Stimulated activated CD4-positive, alpha-beta T cell treated with anti-CD3 and anti-CD28 coated beads, Interleukin-12 subunit alpha, Interleukin-12 subunit beta, amount 100 ng/mL, for 4 hours (primary cell): ENCODE data around the gene TMEM169.

ENCODE experiments used
- DNase-seq: peaks from one replicate; pipeline ENCODE4 v3.0.0-alpha.2; 2020

Gene TMEM169

GRCh38 chr2:216108310-216108966, 26.7 kb downstream of the TMEM169 start:
- no peak for DNase-seq

DNA sequence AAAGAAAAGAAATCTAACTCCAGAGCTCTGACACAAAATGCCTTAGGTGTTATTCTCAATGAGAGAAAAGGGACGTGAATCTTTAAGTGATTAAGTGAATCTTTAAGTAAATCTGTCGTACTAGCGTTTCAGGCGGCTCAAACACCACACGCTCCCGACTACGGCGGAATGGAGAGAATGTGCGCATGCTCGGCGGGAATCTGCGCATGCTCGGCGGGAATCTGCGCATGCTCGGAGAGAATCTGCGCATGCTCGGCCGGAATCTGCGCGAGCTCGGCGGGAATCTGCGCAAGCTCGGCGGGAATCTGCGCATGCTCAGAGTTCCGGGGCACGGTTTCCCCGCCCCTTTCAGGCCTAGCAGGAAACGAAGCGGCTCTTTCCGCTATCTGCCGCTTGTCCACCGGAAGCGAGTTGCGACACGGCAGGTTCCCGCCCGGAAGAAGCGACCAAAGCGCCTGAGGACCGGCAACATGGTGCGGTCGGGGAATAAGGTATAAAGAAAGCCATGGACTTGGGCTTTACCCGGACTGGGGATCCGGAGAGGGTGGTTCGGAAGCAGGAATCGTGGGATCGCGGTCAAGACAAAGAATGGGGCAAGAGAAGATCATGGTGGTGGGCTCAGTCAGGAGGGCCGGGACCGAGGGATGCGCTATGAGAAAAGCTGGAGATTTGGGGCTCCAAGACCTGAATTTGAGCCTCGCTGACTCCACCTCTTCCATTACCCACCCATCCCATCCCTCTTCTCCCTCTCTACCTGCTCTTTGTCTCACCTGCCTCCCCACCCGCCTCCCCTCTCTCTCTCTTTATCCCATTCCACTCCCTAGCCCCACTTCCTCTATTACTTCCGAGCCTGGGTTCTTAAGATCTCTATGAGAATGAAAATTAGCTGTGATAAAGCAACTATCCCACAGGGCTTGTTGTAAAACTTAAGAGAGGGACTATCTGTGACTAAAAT, 27.5 kb downstream of the TMEM169 start, which contains the start of gene XRCC5:
TSS of gene XRCC5 (plus strand) at position 382 of the 955 bp plus-strand sequence. CDS start at position 471, 89 bp downstream.
- DNase-seq = peak; percentile 97

DNA sequence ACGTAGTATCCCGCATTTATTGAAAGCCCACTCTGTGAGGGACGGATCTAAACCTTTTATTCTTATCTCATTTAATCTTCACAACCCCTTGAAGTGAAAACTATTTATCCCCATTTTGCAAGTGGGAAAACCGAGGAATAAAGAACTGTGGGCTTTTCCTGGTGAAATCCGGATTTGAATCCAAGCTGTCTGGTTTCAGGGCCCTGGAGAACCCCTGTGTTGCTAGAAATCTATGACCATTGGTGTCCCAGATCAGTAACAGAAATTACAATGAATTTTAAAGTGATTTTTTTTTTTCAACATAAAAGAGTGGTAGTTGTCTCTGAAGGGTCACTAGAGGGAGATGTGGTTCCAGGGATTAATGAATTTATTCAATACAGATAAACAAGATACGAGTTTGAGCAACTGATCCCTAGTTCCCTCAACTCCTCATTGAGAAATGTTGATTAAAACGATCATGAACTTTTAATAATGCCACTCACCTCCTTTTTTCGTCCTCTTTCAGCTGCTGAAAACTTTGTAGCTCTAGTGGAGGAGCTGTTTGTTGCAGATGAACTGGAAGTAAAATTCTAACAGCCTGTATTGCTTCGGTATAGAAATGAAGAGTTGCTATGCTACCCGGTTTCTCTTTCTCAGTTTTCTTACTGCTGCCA, 28.4 kb downstream of the TMEM169 start:
- no peak for DNase-seq

DNA sequence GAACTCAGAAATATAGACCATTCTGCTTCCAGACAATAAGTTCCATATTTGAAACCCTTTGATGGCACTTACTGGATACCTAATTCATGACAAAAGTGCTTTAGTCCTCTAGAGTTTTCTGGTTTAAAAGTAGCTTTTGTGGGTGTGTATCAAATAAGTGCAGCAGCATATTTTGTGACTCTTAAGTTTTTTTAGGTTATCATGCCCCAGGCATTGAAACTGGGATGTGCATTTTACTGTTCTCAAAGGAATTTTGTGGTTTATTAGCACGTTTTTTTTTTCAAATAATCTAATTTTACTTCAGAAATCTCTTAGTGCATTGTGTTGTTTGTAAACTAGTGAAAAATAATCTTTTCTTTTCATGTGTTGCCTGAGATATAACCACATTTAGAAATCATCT, 28.9 kb downstream of the TMEM169 start:
- DNase-seq = no peak

DNA sequence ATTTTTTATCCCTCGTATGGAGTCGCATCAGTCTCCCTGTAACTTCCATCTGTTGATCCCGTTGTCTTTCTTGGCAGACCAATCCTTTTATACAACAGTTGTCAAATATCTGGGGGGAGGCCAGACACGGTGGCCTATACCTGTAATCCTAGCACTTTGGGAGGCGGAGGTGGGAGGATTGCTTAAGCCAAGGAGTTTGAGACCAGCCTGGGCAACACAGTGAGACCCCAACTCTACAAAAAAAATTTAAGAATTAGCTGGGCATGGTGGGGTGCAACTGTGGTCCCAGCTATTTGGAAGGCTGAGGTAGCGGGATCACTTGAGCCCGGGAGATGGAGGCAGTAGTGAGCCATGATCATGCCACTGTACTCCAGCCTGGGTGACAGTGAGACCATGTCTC, 29.4 kb downstream of the TMEM169 start:
- DNase-seq = no peak

DNA sequence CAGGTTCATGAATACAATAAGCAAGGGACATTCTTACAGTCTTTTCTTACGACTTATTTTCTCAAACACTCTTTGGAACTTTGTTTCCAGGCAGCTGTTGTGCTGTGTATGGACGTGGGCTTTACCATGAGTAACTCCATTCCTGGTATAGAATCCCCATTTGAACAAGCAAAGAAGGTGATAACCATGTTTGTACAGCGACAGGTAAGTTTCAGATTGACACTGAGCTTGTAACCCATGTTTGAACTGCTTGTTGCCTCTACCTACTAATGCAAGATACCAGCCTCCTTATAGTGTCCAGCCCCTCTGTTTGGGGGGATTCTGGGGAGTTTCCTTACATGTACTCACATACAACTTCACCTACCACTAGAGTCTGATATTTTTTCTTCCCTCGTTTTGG, 31.2 kb downstream of the TMEM169 start:
- DNase-seq = no peak

DNA sequence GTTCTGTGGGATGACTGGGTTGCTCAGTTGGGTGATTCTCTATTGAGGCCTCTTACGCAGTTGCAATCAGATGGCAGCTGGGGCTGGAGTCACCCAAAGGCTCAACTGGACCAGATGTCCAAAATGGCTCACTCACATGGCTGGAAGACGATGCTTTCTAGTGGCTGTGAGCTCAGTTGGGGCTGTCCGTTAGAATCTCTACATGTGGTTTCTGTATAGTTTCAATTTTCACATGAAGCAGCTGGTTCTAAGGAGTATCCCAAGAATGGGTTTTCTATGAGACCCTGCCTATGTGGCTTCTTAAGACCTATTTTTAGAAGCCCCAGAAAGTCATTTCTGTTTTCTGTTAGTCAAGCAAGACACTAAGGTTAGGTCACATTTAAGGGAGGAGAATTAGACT, 31.9 kb downstream of the TMEM169 start:
- no peak for DNase-seq

GRCh38 chr2:216114382-216114713, 32.6 kb downstream of the TMEM169 start:
- no peak for DNase-seq

DNA sequence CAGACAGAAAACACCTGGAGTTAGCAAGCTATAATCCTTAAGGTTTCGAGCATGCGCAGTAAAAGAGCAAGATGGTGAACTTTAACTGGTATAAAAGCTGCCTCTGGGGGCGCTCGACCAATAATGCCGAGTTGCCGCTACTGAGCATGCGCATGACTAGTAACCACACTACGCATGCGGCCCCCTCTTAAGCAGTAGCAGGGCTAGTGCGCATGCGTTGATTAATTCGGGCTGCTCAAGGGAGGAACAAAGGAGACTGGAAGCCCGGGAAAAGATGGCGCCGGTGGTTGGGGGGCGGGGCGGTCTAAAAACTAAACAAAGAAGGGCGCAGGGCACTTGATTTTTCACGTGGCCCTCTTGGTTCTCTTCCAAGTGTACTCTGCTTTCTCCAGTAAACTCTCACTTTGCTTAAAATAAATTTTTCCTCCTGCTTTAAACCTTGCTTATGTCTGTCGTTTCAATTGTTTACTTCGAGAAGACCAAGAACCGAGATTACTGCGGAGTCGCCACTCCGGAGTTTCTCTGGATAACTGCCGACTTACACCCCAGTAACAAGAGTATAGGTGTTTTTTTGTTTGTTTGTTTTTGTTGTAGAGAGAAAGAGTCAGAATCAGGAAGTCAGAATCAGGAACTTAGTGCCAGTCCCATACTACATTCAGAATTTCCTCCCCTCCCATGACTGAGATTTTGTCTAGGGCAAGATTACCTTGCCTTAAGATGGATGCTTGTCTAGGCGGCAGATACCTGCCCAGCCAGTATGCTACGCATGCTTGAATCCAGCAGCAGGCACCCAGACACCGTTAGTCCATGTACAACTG, 33.2 kb downstream of the TMEM169 start:
- peak; percentile 93 for DNase-seq

- DNase-seq = no peak
Observed at GRCh38 chr2:216116418-216116817, 34.7 kb downstream of the TMEM169 start.

DNA sequence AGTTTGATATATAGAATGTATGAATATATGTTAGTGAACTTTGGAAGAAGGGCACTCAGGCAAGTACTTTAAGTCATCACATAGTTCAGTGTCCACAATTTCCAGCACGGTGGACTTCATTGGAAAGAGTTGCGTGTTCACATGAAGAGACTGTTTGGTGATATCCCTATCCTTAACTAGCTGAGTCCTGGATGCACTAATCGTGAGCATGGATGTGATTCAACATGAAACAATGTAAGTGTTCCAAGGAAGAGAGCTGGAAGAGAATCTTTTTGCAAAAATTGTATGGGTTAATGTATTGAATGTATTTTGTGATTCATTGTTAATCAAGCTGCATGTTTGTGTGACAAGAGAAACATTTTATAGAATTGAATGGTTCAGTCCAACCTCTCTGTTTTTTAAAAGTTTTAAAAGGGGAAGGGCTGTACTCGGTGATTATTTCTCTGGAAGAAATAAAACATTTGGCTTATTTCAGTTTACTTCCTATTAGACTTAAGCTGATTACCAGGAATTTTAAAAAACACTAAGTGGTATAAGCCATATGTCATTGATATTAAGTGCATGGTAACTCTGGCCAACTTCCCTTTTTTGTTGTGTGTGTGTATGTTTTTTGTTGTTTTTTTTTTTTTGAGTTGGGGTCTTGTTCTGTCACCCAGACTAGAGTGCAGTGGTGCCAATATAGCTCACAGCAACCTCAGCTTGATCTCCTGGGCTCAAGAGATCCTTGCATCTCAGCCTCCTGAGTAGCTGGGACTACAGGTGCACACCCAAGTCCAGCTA, 36.0 kb downstream of the TMEM169 start:
- no peak for DNase-seq

GRCh38 chr2:216118474-216118873, 36.8 kb downstream of the TMEM169 start:
- DNase-seq = no peak

- DNase-seq = no peak
Observed at GRCh38 chr2:216119146-216119545, 37.4 kb downstream of the TMEM169 start.

DNA sequence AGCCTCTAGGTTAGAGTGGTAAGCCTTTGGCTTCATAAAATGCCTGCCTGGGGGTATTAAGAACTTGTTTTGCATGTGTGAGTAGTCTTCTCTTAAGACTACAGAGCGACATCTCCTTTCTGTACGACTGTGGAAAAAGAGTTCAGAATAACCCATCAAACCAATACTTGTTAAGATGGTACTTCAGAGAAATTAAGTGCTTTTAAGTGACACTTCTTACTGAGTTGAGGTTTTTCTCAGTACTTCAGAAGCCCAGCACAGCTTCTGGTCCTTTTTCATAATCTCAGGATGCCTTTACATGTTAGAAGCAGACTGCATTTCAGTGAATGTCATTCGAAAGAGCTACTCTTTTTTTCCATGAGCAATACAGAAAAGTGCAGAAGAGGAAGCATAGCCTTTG, 38.3 kb downstream of the TMEM169 start:
- no peak for DNase-seq

DNA sequence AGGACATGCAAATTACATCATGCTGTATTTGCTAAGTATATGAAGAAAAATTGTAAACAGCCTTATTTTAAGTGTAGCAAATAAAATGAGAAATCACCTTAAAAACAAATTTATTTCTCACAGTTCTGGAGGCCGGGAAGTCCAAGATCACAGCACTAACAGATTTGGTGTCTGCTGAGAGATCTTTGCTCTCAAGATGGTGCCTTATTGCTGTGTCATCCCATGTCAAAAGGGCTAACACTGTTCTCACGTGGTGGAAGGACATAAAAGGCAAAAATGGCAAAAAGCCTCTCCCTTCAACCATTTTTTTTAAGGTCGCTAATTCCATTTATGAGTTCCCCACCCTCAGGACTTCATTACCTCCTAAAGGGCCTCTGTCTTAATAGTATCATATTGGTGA, 39.5 kb downstream of the TMEM169 start:
- no peak for DNase-seq

- DNase-seq = no peak
Observed at GRCh38 chr2:216126943-216127342, 45.2 kb downstream of the TMEM169 start.

- DNase-seq = no peak
Observed at GRCh38 chr2:216130346-216130971, 48.7 kb downstream of the TMEM169 start.

DNA sequence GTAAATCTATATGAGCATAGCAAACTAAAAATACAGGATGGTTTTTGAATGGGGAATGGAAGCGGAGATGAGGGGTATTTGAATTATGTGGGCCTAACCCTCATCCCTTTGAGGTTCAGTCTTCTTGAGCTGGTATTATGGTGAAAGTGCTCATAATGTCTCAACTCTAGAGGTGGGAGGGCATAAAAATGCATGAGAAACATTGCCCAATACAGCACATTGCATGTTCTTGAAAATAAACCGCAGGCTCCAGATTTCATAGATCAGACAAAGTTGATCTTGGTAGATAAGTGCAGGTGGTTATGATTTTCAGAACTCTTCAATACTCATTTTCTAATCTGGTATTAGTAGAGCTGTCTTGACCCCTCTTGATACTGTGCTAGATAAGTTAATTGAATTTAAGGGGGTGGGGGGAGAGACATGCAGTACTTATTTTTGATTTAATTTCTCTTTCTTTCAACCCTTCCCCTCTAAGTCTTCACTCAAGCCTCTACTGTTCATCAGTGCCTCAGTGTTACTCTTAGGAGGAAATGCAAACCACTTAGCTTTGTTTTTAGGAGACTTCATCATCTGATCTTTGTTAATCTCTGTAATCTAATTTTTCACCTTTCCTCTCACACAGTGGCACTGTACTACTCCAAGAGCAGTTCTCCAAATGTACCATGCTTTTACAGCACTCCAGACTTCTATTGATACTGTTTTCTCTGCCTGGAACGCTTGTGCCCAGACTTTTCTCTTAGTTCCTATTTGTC, 49.6 kb downstream of the TMEM169 start:
- no peak for DNase-seq

GRCh38 chr2:216132585-216132984, 50.9 kb downstream of the TMEM169 start:
- DNase-seq = no peak

DNA sequence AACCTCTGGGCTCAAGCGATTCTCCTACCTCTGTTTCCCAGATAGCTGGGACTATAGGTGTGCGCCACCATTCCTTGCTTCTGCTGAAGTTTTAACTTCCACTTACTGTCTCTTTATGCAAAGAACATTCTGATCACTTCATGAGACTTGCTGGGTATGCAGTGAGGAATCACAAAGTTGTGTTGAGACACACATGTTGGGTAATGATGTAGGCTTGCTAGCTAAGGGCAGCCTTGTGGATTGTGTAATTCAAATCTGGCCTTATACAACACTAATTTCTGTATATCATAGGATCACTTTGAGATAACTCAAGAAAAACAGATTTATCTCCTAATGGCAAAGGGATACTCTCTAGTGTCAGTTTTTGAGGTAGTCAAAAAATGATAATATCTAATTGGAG, 51.7 kb downstream of the TMEM169 start:
- DNase-seq = no peak
